NCI-H748 treated with DMSO at 0.1 percent for 48 hours (cell line): Measurements from ENCODE around the gene GPR160.

Experiments
- DNase-seq: peaks from one replicate; lab custom pipeline; 2025; lab: John Stamatoyannopoulos, UW

The GPR160 gene

DNA sequence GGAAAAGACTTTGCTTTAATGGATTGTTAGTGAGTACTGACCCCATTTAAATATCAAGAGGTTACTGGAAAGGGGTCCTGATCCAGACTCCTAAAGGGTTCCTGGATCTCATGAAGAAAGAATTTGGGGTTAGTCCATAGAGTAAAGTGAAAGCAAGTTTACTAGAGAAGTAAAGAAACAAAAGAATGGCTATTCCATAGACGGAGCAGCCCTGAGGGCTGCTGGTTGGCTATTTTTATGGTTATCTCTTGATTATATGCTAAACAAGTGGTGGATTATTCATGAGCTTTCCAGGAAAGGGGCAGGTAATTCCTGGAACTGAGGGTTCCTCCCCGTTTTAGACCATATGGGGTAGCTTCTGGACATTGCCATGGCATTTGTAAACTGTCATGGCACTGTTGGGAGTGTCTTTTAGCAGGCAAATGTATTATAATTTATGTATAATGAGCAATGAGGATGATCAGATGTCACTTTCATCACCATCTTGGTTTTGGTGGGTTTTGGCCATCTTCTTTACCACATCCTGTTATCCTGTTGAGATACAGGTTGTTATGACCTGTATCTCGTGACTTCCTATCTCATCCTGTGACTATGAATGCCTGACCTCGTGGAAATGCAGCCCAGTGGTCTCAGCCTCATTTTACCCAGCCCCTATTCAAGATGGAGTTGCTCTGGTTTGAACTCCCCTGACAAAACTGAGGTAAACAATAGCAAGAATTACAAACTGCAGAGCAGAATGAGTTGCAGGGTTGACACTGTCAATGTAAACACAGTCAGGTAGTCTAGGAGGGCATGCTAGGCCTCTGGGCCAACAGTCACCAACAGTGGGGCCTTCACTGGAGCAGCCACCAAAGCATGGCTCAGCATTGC lies 10.3 kb upstream of the GPR160 start:
- no peak for DNase-seq

DNA sequence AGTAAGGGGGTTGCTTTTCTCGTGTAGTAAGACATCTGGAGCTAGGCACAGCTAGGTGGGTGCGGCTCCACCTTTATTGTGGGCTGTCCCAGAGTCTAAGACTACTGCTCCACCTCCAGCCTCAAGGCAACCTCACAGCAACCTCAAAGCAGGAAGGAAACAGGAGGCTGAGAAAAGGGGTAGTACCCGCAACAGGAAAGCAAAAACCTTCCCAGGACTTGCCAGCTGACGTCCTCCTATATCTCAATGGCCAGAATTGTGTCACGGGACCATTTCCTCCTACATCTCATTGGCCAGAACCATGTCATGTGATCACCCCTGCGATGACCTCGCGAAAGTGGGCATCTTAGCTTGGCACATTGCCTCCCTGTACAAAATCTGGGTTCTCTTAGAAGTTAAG lies 4.3 kb upstream of the GPR160 start:
- no peak for DNase-seq

DNA sequence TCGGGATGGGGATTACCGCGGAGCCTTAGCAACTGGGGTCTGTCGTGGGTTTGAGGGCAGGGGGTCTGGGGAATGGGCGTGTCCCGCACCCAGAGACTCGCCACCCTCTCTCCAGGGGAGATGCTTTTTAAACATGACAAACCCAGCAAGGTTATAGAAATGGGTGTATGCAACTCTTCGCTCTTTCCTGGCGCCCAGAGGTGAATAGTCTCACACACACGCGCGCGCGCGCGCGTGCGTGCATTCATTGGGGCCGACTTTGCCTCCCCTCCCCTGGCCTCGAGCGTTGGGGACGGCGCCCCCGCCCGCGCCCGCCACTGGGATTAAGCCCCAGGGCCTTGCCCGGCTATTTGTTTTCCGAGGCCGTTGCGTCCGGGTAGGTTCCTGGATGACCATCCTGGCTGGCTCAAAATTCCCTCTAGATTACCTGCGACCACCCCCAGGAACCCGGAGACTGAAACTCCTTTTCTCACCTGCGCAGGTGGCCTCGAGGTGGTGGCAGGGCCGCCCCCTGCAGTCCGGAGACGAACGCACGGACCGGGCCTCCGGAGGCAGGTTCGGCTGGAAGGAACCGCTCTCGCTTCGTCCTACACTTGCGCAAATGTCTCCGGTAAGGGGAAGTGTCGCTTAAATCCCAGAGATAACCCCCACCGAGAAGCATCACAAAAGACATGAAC lies 777 bp downstream of the GPR160 start:
- no peak for DNase-seq

DNA sequence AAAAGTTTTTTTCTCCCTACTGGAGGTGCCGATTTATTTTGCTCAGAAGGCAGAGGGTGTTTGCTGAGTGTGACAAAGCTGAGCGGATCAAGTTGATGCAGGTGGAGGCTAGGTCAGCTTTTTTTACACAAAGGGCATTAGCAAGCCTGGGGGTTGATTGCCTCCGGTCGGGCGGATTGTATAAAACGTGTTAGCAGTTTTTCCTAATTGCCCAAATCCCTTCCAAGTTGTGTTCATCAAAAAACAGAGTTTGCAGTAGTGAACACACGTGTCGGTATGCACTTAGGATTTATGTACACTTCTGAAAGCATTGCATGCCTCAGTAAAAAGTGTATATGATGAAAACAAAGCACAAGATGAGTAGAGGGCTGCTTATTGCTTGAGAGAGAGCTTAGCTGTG lies 2.6 kb downstream of the GPR160 start:
- DNase-seq: no peak

- DNase-seq: no peak
These were observed 5.7 kb downstream of the GPR160 start for GRCh38 chr3:170043506-170043905.

GRCh38 chr3:170044271-170044670 lies 6.5 kb downstream of the GPR160 start:
- no peak for DNase-seq

GRCh38 chr3:170044795-170045244 lies 7.0 kb downstream of the GPR160 start:
- DNase-seq: no peak

DNA sequence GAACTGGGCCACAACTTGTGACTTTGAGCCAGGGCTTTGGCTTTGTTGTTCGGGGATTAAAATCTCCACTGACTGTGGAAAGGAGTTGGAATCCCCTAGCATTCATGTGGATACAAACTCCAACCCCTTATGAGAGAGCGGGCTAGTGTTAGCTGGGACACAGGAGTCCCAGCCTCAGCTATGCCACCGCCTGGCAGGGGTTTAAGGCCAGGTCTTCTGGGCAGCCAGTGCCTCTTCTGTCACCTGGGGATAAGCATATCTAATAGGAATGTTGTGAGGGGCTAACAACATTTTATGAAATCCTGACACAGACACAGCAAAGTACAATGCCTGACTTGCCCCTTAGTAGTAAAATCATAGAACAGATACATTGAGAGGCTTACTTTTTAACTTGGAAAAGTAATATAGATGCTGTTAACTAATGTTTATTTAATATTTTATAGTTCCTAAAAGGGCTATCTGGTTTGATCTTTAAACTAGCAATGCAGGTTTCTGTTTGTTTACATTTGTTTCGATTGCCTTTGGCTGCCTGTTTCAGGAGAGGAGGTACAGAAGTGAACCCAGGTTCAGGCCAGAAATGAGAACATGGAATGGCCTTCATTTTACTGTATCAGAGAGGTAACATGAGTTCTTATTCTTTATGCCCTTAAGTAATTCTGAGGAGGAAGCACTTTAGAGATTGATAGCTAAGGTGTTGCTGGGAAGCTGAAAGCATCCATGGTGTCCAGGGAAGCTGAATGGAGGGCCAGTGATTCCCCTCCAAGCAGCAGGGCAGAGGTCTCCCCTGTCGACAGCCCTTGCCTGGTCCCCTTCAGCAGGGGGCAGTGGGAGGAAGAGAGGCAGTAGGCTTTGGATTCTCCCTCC lies 8.7 kb downstream of the GPR160 start:
- no peak for DNase-seq

DNA sequence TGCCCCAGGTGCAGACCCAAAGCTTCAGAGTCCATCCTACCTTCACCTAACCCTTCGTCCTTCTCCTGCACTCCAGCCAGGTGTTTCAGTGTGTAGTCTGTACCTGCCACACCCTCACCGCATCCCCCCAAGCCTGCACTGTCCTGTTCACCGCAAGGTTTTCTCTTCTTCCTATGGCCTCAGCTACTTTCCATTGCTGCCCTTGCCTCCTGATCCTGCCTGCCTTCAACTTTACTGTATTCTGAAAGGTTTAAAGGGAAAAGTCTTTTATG lies 9.3 kb downstream of the GPR160 start:
- DNase-seq: no peak

DNA sequence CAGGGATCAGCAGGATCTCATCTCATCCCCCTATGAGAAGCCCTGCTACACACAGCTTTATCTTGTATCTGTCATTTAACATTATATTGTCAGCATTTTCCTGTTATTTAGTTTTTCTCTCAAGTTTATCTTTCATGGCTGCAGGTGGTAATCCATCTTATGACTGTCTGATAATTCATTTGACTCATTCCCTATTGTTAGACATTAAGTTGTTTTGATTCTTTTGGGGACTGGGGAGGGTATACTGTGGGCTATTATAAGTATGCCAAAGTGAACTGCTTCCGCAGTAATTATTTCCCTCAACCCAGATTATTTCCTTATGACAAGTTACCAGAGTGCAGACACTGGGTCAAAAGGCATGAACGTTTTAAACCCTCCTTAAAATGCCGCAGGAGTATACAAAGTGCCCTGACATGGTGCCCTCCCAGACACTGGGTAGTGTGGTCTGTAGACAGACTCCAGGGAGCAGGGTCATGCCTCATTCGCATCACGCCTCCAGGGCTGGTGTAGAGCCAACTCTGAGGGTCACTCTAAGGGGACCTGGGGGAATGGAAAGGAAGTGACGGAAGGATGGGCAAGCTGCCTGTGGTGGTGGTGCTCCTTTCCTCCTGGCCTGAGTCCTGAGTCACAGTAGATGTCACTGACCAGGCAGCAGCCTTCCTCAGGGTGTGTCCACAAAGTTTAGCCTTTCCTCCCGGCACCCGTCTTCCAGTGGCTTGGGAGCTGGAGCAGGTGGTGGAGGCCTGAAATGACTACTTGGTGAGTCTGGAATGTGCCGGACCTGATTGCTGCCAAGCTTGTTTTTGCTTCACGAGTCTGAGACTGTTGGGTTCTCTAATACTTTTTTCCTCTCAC lies 11.6 kb downstream of the GPR160 start:
- DNase-seq: no peak

DNA sequence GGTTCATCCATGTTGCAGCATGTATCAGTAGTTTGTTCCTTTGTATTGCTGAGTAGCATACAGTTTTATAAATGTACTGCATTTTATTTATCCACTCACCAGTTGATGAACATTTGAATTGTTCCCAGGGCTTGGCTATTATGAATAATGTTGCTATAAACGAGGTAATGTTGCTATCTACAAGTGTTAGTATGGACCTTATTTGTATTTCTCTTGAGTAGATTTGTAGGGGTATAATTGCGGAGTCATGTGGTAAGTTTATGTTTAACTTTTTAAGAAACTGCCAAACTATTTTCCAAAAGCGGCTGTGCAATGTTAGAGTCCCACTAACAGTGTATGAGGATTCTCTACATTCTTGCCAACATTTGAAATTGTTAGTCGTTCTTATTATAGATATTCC lies 13.0 kb downstream of the GPR160 start:
- DNase-seq: no peak

DNA sequence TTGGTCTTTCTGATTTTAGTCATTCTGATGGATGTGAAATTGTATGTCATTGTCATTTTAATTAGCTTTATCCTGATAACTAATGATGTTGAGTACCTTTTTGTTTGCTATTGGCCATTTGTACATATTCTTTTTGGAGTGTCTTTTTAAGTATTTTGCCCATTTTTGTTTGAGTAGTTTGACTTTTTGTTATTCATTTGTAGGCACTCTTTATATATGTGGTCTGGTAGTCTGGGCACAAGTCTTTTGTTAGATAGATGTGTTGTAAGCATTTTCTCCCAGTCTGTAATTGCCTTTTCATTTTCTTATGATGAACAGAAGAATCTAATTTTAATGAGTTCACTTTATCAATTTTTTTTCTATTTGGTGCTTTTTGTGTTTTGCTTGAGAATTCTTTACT lies 14.6 kb downstream of the GPR160 start:
- DNase-seq: no peak

- no peak for DNase-seq
These were observed 16.4 kb downstream of the GPR160 start for GRCh38 chr3:170054204-170054603.

GRCh38 chr3:170055209-170055608 lies 17.4 kb downstream of the GPR160 start:
- DNase-seq: no peak

GRCh38 chr3:170056710-170057454 lies 19.1 kb downstream of the GPR160 start:
- no peak for DNase-seq

DNA sequence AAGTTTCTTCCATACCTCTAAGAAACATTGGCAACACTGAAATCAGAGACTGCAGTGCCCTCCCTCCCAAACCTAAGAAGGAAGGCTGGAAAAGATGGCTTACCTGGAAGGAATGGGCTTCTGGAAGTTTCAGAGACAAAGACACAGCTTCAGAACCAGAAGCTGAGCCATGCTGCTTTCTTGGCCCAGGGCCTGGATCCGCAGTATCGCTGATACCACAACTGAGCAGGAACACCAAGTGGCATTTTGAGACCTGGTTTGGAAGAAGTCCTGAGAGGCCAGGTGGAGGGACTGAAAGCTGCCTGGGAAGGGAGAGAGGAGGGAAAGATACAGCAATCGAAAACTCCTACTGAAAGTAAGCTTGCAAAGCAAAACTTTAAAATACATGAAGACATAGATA lies 19.8 kb downstream of the GPR160 start:
- no peak for DNase-seq

- DNase-seq: no peak
These were observed 20.3 kb downstream of the GPR160 start for GRCh38 chr3:170058127-170058526.

DNA sequence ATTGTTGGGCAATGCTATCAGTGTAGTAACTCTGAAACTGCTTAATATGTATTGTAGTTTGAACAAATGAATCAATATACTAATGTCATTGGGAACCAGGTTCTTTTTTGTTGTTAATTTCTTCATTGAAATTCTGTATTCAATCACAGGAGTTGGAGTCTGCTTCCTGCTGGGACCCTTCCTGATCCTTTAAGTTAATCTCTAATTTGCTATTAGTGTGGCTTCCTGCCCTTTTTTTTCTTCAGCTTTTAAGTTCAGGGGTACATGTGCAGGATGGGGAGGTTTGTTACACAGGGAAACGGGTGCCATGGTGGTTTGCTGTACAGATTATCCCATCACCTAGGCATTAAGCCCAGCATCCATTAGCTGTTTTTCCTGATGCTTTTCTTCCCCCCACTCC lies 21.7 kb downstream of the GPR160 start:
- no peak for DNase-seq

- DNase-seq: no peak
These were observed 24.3 kb downstream of the GPR160 start for GRCh38 chr3:170062068-170062467.

- no peak for DNase-seq
These were observed 25.0 kb downstream of the GPR160 start for GRCh38 chr3:170062769-170063168.

DNA sequence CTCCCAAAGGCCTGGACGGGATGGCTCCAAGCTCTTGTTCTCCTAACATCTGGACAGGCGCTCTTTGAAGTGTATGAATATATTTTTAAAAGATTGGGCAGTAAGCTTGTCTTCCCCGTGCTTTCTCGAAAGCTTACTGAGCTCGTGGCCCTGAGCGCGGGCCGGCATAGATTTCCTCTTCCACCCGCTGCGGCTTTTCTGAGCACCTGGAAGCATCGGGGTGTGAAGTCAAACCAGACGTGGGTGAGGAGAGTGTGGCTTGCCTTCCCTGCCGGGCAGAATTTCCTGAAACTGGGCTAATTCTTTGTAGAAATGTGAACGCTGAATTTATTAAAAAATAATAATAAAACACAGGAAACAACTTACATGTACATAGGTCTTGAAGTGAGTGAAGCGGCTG lies 25.9 kb downstream of the GPR160 start:
- no peak for DNase-seq
